Kidney epithelial cell (primary cell): ENCODE results near the gene AKAP8. TPM values are rescaled to one million over a fixed set of nuclear protein-coding genes. Genes with fewer than 3 reads are reported as not detected.
"Not testable (repeated sequence)": the region's sequence is repeated elsewhere in the genome, so short reads cannot be mapped to it uniquely, and the experiment has no call there.

Experiments used
- DNase-seq: peaks from one replicate; pipeline ENCODE4 v3.0.0-alpha.2; 2010; ENCODE audit warnings: low read depth
- H3K27me3 ChIP-seq: 2 replicates; pipeline ENCODE4 v1.6.0; 2011; ENCODE audit warnings: low read length; ENCODE audit not compliant: control insufficient read depth, insufficient read depth
- H3K36me3 ChIP-seq: 2 replicates; pipeline ENCODE4 v1.5.1; 2011; ENCODE audit warnings: low read length; ENCODE audit not compliant: control insufficient read depth, insufficient read depth
- H3K4me3 ChIP-seq: 2 replicates; pipeline ENCODE4 v1.5.1; 2011; ENCODE audit warnings: low read depth, mild to moderate bottlenecking, control low read depth, low read length
- total RNA-seq: library from RNA; depleted of rRNA; stranded (reverse); fragments of >200 nt; gene quantifications from 2 replicates; pipeline ENCODE4 v1.2.3, GENCODE V29; 2015
- TF ChIP-seq, protein P1 (sequence below): IDR thresholded peaks from 2 replicates; pipeline ENCODE4 v1.5.1; 2011; ENCODE audit warnings: mild to moderate bottlenecking, moderate library complexity, low read length, control low read depth, inconsistent platforms; ENCODE audit not compliant: insufficient read depth, poor library complexity, severe bottlenecking

The AKAP8 gene
- total RNA-seq, 1 donor from 2014 or later: 19.2 TPM

- Histone ChIP-seq H3K4me3 (no peak overlapping the region), H3K36me3 (peaks cover 4% of the 10 kb centered on the region), H3K27me3 (no peaks in the 10 kb centered on the region)
- DNase-seq: no peak
- TF ChIP-seq, protein P1, sequence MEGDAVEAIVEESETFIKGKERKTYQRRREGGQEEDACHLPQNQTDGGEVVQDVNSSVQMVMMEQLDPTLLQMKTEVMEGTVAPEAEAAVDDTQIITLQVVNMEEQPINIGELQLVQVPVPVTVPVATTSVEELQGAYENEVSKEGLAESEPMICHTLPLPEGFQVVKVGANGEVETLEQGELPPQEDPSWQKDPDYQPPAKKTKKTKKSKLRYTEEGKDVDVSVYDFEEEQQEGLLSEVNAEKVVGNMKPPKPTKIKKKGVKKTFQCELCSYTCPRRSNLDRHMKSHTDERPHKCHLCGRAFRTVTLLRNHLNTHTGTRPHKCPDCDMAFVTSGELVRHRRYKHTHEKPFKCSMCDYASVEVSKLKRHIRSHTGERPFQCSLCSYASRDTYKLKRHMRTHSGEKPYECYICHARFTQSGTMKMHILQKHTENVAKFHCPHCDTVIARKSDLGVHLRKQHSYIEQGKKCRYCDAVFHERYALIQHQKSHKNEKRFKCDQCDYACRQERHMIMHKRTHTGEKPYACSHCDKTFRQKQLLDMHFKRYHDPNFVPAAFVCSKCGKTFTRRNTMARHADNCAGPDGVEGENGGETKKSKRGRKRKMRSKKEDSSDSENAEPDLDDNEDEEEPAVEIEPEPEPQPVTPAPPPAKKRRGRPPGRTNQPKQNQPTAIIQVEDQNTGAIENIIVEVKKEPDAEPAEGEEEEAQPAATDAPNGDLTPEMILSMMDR: no peak
Measured at GRCh38 chr19:15397782-15398181, 18.2 kb upstream of the AKAP8 start.

DNA sequence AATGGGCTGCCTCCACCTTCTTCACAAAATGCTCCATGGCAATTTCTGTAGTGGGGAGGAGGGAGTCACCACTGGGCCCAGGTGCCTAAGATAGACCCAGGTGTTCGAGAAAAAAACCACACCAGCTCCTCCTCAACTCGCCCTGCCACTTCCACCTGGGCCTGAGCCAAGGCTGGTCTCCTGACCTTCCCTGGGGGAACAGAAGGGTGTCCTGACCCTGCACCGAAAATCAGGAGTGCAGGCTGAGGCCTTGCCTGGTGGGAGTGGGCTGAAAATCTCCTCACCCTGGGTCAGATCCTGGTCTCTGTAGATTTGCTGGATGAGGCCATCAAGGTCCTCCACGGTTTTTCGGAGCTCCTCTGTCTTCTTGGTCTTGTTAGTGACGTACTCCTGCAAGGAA is 17.6 kb upstream of the AKAP8 start:
- Histone ChIP-seq H3K27me3 (no peaks in the 10 kb centered on the region), H3K36me3 (peaks cover 2% of the 10 kb centered on the region), H3K4me3 (no peak overlapping the region)
- TF ChIP-seq, protein P1: no peak
- DNase-seq: no peak

- H3K36me3 ChIP-seq: peaks cover 4% of the 10 kb centered on the region
- DNase-seq: no peak
- no peaks in the 10 kb centered on the region for H3K27me3 ChIP-seq
- no peak overlapping the region for H3K4me3 ChIP-seq
- TF ChIP-seq, protein P1: no peak
Measured at GRCh38 chr19:15396436-15396835, 16.8 kb upstream of the AKAP8 start.

- not testable (repeated sequence) for H3K36me3 ChIP-seq, H3K27me3 ChIP-seq, DNase-seq
Measured at GRCh38 chr19:15395251-15395650, 15.7 kb upstream of the AKAP8 start.

DNA sequence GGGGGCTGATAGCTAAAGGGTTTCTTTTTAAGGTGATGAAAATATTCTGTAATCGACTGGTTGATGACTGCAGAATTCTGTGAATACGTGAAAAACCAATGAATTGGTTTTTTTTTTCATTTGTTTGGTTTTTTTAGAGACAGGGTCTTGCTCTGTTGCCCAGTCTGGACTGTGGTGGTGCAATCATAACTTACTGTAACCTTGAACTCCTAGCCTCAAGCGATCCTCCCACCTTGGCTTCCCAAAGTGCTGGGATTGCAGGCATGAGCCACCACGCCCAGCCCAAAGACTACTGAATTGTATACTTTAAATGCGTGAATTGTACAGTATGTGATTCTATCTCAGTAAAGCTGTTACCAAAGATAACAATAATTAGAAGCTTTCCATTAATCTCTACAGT is 14.8 kb upstream of the AKAP8 start:
- Histone ChIP-seq H3K36me3 (peaks cover 3% of the 10 kb centered on the region), H3K27me3 (no peaks in the 10 kb centered on the region), H3K4me3 (no peak overlapping the region)
- TF ChIP-seq, protein P1: no peak
- DNase-seq: no peak

More at GRCh38 chr19:15395251-15395650, 15.7 kb upstream of the AKAP8 start:
- not testable (repeated sequence) for H3K4me3 ChIP-seq

GRCh38 chr19:15393963-15394362 is 14.4 kb upstream of the AKAP8 start:
- Histone ChIP-seq H3K36me3 (peaks cover 3% of the 10 kb centered on the region), H3K27me3 (no peaks in the 10 kb centered on the region), H3K4me3 (no peak overlapping the region)
- DNase-seq: no peak
- TF ChIP-seq, protein P1: no peak
